ENCODE data around the gene CLSTN2. TPM values are rescaled to one million over a fixed set of nuclear protein-coding genes. Genes with fewer than 3 reads are reported as not detected.

CLSTN2 gene
- total RNA-seq, 1 experiment from 2014 or later = 0.68 TPM

- Histone ChIP-seq H3K23me2 (ENCODE audit: insufficient read length, low read depth, low read length, poor library complexity, severe bottlenecking) (no peaks in the 10 kb centered on the region), H2BK15ac (ENCODE audit: low read depth, low read length) (no peak overlapping the region), H3K9ac (ENCODE audit: extremely low read depth, insufficient read length, low read length) (no peak overlapping the region), H4K20me1 (ENCODE audit: control insufficient read depth, insufficient read depth, insufficient read length) (no peaks in the 10 kb centered on the region), H3K14ac (ENCODE audit: insufficient read depth, low read length) (no peak overlapping the region), H3K9me3 (ENCODE audit: control insufficient read depth, low read depth, low read length) (peaks cover 6% of the 10 kb centered on the region), H4K5ac (ENCODE audit: insufficient read length, low read depth, low read length) (no peak overlapping the region), H3T11ph (ENCODE audit: low read length) (no peak overlapping the region), H2AFZ (ENCODE audit: low read length) (no peak overlapping the region), H2BK5ac (ENCODE audit: insufficient read length, low read length) (no peak overlapping the region), H2AK5ac (ENCODE audit: insufficient read length, low read length) (no peak overlapping the region), H4K91ac (ENCODE audit: insufficient read length, low read depth, low read length) (no peak overlapping the region), H3K27ac (ENCODE audit: insufficient read length, low read depth, low read length) (no peak overlapping the region), H3K4me1 (ENCODE audit: insufficient read depth, low read length) (0 out of 2 replicates have a peak, but pooled peaks cover 3% of the 10 kb centered on the region), H3K23ac (ENCODE audit: insufficient read length, low read depth, low read length) (no peak overlapping the region), H2BK20ac (ENCODE audit: low read depth, low read length, poor library complexity, severe bottlenecking) (no peak overlapping the region), H3K27me3 (ENCODE audit: insufficient read depth, low read length) (no peaks in the 10 kb centered on the region), H3K79me1 (ENCODE audit: insufficient read depth, low read depth, low read length, poor library complexity, severe bottlenecking) (no peaks in the 10 kb centered on the region), H2BK12ac (ENCODE audit: insufficient read length, low read depth, low read length) (no peak overlapping the region), H3K56ac (ENCODE audit: insufficient read length, low read depth, low read length) (no peak overlapping the region), H2BK120ac (ENCODE audit: low read depth, low read length, poor library complexity, severe bottlenecking) (no peak overlapping the region), H3K4ac (ENCODE audit: low read depth, low read length) (no peak overlapping the region), H3K4me2 (ENCODE audit: insufficient read depth, insufficient read length, low read length) (no peak overlapping the region), H3K18ac (ENCODE audit: insufficient read length, low read depth, low read length) (no peak overlapping the region), H4K8ac (replicated peaks; ENCODE audit: insufficient read length, low read depth, low read length) (no peak overlapping the region), H3K79me2 (ENCODE audit: insufficient read depth, low read length) (no peaks in the 10 kb centered on the region)
- H3K9me3 Mint-ChIP-seq = peaks cover 35 to 37% of the 10 kb centered on the region in 2 experiments
- peaks cover 10 to 18% of the 10 kb centered on the region in 2 experiments for H3K4me1 Mint-ChIP-seq
- no peak overlapping the region for H3K4me3 Mint-ChIP-seq
- H3K27ac Mint-ChIP-seq = no peak overlapping the region
- TF ChIP-seq CTCF (conservative IDR thresholded peaks at IDR 0.05) = no peak
- peaks cover 2% of the 10 kb centered on the region for H3K27me3 Mint-ChIP-seq (ENCODE audit: low read depth)
- no peak for DNase-seq
- H3K36me3 Mint-ChIP-seq (ENCODE audit: insufficient read depth in 1 of 3, low read depth in 3 of 3) = peaks cover 18 to 36% (median 18%) of the 10 kb centered on the region in 3 experiments
- no CpG with 5 or more reads among the region's 2 CpGs for WGBS (ENCODE audit: extremely low coverage, insufficient read length, low lambda C conversion rate)
These were observed 153.5 kb downstream of the CLSTN2 start for GRCh38 chr3:140088513-140088912.

Data from H9 (cell line).